ENCODE measurements around the gene AXIN1.
A peak's percentile ranks its signal among the peaks of the same experiment; 100 is the strongest.
"Not testable (repeated sequence)": the region's sequence is repeated elsewhere in the genome, so short reads cannot be mapped to it uniquely, and the experiment has no call there.

The AXIN1 gene

GRCh38 chr16:381789-382717, 29.5 kb upstream of the AXIN1 start, which contains the start of gene PGAP6:
Gene PGAP6 (minus strand): TSS chr16:381978. CDS start chr16:381821, 157 bp downstream.
- DNase-seq: peak; percentile 60

GRCh38 chr16:381012-381788, 28.7 kb upstream of the AXIN1 start:
- DNase-seq: no peak

DNA sequence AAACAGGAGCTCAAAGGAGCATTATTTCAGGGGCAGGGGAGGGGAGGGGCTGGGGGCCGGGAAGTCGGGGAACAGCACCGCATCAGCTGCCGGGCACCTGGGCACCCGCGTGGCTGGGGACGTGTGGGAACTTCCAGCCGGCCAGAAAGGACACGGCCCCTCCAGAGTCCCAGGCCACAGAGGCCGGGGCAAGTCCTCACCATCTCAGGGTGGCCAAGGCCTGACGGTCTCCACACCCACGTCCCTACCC, 28.2 kb upstream of the AXIN1 start:
- DNase-seq: no peak

- no peak for DNase-seq
Observed at GRCh38 chr16:379961-380761, 27.6 kb upstream of the AXIN1 start.

DNA sequence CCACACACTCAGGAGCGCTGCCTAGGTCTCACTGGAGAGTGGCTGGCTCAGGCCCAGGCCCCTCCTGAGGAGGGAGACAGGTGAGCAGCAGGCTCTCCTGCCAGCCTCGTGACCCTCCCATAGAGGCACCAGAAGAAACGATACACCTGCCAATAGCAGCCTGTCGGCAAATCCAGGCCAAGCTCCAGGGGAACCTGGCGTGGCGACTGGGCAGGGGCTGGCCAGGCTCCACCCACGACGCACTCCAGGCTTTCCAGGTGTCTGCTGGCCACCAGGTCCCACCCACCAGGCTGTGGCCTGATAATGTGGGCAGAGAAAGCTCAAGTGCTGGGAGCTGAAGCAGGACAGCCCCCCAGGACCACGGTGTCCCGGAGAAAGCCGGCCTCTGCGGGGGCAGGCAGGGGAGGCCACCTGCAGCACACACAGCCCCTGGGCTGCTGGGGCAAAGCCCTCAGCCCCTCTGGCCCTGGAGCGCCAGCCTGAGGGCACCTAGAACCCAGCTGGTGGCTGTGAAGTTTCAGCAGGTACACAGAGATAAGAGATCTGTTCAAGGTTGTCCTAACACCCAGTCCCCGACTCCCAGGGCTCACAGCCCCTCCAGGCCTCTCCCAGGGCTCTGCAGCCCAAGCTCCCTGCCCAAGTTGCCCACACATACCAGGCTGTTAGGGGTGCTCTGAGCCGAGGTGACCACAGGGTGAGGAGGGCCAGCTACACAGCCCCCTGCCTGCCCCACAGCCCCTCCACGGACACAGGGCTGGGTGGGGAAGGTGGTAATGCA, 26.8 kb upstream of the AXIN1 start:
- no peak for DNase-seq

DNA sequence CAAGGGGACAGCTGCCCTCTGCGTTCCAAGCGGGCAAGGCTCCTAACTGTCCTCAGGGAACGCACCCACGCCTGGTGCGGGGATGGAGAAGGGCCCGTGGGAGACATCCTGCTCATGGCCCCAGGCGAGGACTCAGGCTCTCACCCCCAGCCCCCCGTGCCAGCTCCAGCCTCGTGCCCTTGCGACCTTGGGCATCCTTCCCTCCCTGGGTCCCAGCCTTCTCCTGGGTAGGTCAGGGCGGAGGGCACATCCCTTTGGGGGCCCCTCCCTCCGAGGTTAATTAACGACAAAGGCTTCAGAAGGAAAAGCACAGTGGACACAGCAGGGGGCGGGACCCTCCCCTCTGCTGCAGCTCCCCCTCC, 26.3 kb upstream of the AXIN1 start:
- no peak for DNase-seq

GRCh38 chr16:378113-378820, 25.7 kb upstream of the AXIN1 start:
- not testable (repeated sequence) for DNase-seq

- no peak for DNase-seq
Observed at GRCh38 chr16:377419-377951, 25.0 kb upstream of the AXIN1 start.

GRCh38 chr16:376817-377418, 24.4 kb upstream of the AXIN1 start:
- DNase-seq: no peak

DNA sequence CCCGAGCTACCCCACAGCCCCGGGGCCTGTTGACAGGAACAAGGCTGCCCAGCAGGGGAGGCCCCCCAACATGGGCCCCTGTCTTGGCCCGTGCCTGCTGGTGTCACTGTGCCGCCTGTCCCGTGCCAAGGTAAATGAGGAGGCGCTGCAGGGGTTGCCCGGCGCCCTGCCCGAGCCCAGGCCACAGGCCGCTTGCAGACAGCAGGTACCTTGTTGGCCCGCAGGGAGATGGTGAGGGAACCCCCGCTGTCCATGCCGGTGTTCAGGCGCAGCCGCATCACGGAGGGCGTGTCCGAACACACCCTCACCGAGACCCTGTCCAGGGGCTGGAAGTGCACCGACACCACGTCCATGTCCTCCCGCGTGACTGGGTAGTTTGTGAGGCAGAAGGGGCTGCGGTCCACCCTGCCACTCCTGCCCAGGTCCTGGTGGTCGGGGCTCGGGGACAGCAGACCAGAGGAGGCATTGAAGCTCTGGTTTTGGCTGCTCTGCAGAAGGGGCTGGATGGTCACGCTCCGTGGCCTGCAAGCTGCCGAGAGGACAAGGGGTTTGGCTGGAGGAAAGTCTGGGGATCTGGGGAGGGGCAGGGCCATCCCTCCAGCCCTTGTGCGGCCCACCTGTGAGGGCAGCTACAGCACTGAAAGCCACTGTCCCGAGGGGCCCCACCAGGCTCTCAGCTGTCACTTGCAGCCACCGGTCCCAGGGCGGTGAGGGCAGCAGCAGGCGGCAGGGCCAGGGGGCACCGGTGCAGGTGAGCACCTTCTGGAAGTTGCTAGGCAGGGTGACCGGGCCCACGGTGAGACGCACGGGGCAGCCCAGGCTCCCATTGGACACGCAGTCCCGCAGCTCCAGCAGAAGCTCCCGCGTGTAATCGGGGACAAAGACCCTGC, 23.6 kb upstream of the AXIN1 start:
- DNase-seq: no peak

- no peak for DNase-seq
Observed at GRCh38 chr16:375212-375611, 22.7 kb upstream of the AXIN1 start.

DNA sequence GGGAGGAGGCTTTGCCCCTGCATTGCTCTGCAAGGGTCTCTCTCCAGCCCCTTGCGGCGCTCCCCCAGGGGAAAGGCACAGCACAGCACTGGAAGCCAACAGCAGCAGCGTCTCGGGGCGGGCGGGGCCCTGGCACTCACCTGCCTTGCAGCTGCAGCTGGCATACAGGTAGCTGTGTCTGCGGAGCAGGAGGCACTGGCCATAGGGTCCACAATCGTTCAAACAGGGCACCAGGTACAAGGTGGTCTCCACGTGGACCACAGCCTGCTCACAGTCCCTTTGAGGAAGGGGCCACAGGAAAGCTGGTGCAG, 22.0 kb upstream of the AXIN1 start:
- no peak for DNase-seq

DNA sequence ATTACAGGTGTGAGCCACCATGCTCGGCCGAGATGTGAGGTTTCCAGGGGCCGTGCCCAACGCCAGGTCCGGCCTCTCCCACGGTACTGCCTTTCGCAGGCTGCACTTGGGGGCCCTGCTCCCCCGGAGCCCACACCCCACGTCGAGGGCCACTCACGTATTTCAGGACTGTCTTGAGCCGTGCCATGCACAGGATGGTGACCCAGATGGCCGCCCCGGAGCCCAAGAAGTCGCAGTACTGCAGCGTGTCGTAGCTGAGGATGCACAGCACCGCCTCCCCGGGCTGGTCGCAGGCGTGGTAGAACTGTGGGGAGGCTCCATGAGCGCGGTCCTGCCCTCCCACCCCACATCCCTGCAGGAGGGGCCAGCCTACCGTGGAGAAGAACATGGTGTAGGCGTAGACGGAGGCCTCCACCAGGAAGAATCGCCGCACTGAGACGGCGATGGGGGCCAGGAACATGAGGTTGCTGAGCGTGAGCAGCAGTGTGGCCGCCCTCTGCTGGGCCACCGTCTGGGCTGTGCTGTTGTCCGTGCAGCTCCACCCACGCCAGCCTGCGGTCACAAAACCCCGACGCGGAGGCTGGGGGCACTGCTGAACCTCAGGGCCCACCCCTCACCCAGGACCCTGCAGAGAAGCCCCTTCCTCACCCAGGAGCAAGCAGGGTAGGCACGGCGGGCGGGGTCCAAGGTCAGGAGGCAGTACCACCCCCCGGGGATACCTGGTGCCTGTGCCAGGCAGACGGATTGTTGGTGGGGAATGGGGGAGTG, 21.5 kb upstream of the AXIN1 start:
- no peak for DNase-seq

DNA sequence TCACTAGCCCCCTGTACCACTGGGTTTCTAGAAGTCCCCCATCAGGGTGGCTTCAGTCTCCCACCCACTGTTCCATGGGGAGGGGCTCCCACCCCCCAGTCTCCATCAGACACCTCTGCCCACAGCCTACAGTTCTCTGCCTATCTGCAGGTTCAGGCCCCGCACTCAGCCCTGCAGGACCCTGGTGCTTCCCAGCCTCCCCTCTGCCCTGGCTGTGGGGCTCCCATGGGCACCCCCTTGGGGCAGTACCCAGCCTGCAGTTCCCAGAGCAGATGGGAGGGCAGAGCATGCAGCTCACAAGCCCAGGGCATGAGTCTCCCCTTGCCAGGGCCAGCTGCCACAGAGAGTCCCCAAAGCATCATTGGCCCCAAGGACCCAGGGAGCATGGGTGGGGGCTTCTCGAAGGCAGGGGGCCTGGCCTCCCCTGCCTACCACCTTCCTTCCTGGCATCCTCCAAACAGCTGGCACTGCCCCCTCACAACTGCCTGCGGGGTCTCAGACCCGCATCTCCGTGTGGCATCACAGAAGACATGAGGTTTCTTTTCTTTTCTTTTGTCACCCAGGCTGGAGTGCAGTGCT, 20.6 kb upstream of the AXIN1 start:
- DNase-seq: no peak

DNA sequence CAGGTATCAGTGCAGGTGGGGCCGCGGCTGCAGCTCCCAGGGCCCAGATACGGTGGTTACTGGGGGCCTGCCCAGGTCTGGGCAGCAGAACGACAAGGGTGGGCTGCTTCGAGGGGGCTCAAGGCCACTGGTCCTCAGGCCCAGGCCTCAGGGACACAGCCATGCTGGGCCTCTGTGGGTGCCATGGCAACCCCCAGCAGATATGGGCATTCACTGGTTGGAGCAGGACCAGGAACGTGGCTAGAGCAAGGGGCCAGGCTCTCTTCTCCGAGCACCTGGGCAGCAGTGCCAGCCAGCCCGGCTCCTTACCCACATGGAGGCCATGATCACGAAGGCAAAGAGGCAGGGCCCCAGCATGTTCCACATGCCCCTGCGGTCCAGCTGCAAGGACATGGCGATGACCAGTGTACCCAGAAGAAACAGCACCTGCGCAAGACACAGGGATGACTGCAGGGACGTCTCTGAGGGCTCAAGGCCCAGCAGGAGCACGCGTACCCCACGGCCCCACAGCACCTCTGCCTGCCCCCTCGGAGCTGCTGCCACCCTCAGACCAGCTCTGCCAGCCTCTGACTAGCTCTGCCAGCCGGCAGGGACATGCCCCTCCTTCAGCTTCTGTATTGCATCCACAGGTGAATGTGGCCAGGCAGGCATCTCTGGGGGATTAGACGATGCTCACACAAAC, 19.9 kb upstream of the AXIN1 start:
- DNase-seq: no peak

DNA sequence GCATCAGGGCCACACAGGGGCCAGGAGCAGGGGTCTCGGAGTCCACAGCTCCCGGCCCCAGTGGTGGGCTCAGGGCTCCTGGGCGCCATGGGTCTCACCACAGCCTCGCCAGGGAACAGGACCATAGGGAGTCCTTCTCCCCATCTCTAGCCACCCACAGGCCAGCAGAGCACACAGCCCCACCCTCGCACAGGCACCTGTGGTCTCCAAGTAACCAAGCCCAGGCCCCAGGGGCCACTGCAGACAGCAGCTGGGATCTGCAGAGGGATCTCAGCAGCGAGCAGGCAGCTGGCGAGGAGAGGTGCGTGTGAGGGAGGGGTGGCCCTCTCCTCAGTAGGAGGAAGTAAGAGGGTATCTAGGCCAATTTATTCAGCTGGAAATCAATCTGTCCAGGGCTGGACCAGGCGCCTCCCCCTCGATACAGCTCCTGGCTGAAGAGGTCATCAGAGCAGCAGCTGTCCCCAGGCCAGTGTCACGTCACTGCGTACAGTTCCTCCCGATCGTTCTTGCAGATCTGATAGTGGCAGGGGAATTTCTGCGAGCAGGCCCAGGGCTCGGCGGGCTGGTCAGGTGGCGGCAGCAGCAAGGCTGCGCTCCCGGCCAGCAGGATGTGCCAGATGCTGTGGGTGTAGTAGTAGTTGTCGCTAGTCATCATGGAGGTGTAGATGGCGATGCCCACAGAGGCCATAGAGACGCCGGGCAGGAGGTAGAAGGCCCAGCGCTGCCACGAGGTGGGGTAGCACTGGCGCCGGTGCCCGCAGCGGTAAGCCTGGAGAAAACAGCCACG, 19.2 kb upstream of the AXIN1 start:
- DNase-seq: no peak

DNA sequence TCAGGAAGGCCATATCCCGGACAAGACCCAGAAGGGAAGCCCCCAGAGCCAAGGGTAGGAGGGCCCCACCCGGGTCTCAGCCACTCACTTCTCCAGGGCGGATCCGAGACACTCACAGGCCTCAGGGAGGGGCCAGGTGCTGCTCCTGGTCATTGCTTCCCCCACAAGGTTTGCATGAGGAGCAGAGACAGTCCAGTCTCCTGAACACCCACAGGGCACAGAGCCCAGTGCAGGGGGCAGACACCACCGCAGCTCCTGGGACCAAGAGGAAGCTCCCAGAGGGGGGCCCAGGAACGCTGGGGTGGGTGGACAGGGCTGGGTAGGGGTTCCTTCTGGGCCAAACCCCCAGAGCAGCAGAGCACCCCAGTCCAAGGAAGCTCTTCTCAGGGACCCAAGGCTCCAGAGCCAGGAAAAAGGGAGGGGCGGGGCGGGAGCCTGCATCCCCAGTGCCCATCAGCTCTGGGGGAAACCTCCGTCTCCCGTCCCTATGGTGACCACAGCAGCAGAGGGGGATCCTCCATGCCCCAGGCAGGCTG, 18.5 kb upstream of the AXIN1 start:
- no peak for DNase-seq

DNA sequence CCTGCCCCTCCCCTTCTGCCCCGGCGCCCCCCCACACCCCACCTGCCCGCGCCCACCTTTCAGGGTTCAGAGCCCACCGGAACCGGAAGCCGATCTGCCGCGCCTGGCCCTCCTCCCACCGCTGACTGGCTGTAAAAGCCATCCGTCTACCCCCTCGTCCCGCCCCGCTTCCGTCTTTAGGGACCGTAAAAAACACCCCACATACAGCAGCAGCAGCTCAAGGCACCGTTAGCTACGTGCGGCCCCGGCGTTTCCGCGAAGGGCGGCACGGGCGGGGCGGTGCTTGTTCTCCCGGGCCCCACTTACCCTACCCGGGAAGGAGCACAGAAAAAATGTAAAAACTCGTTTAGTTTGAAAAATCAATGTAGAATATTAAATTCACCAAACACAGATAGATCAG, 17.9 kb upstream of the AXIN1 start, which contains the start of gene MRPL28:
MRPL28 (minus strand) TSS at position 96 of the 400 bp plus-strand sequence. CDS start 320 bp downstream, outside the sequence.
- peak; percentile 91 for DNase-seq

Data from stimulated activated naive CD4-positive, alpha-beta T cell treated with Interleukin-2 at 50 U/mL for 16 hours (primary cell).